ENCODE measurements around the gene GPRC5C. TPM values are rescaled to one million over a fixed set of nuclear protein-coding genes. Genes with fewer than 3 reads are reported as not detected.
A peak's percentile ranks its signal among the peaks of the same experiment; 100 is the strongest.

The GPRC5C gene
- total and polyA plus RNA-seq, 2 of the 13 experiments (the other 11 are each of a cell fraction or from before 2014, with no cell fraction given): 85.6 to 300 TPM

GRCh38 chr17:74417178-74418045 lies 14.5 kb upstream of the GPRC5C start (continued):
- TF ChIP-seq BRF2 (CRISPR knock-in tag; IDR thresholded peaks at IDR 0.05) (no peak), SOX5 (CRISPR knock-in tag; IDR thresholded peaks at IDR 0.05; ENCODE audit: borderline replicate concordance) (peak; percentile 58; the same call in 1 of the 2 replicates), ARID3A (IDR thresholded peaks at IDR 0.05; ENCODE audit: low read depth, low read length) (peak; percentile 76), ZKSCAN5 (CRISPR knock-in tag; IDR thresholded peaks at IDR 0.05) (0 out of 2 replicates have a peak, but pooled peaks have one; percentile 39), SP4 (CRISPR knock-in tag; IDR thresholded peaks at IDR 0.05) (0 out of 2 replicates have a peak, but pooled peaks have one; percentile 34), ZNF704 (CRISPR knock-in tag; IDR thresholded peaks at IDR 0.05; ENCODE audit: borderline replicate concordance) (no peak; the same call in 1 of the 2 replicates), ZNF30 (CRISPR knock-in tag; IDR thresholded peaks at IDR 0.05) (no peak), IRF9 (CRISPR knock-in tag; IDR thresholded peaks at IDR 0.05; ENCODE audit: borderline replicate concordance) (peak; percentile 23; the same call in 1 of the 2 replicates), ZNF138 (CRISPR knock-in tag; IDR thresholded peaks at IDR 0.05; ENCODE audit: low read depth) (no peak), ZBTB34 (CRISPR knock-in tag; IDR thresholded peaks at IDR 0.05) (peak; percentile 69), ZNF724P (CRISPR knock-in tag; IDR thresholded peaks at IDR 0.05; ENCODE audit: borderline replicate concordance) (peak; percentile 92; the same call in 1 of the 2 replicates), BHLHE40 (IDR thresholded peaks at IDR 0.05; ENCODE audit: low read length) (no peak; the same call in 1 of the 2 replicates), UBTF (CRISPR knock-in tag; IDR thresholded peaks at IDR 0.05) (peak; percentile 80), DNMT1 (CRISPR knock-in tag; IDR thresholded peaks at IDR 0.05) (no peak), ZNF275 (CRISPR knock-in tag; IDR thresholded peaks at IDR 0.05; ENCODE audit: borderline replicate concordance) (no peak), ARNT2 (CRISPR knock-in tag; IDR thresholded peaks at IDR 0.05; ENCODE audit: low read depth) (peak; percentile 88), JUND (CRISPR knock-in tag; IDR thresholded peaks at IDR 0.05) (no peak; the same call in none of the 2 replicates)

Measured in HepG2 (cell line).